Measurements from ENCODE around the gene ZNF850. TPM values are rescaled to one million over a fixed set of nuclear protein-coding genes. Genes with fewer than 3 reads are reported as not detected.

Gene ZNF850
- total RNA-seq, 2 experiments from 2014 or later = 7.8 to 9.2 TPM

- Mint-ChIP-seq H3K36me3 (peaks cover 56% of the 10 kb centered on the region), H3K27me3 (no peaks in the 10 kb centered on the region), H3K4me1 (peaks cover under 1% of the 10 kb centered on the region), H3K9me3 (ENCODE audit: low read depth) (peaks cover 25% of the 10 kb centered on the region), H3K27ac (no peak overlapping the region), H3K4me3 (no peak overlapping the region)
- ATAC-seq (no peak), DNase-seq (no peak)
- CTCF ChIA-PET = no interaction called here
These were observed 93.2 kb downstream of the ZNF850 start for GRCh38 chr19:36679455-36679854.

GRCh38 chr19:36674201-36674600 is 98.4 kb downstream of the ZNF850 start:
- Mint-ChIP-seq H3K9me3 (ENCODE audit: low read depth) (peaks cover 26% of the 10 kb centered on the region), H3K4me1 (no peaks in the 10 kb centered on the region), H3K4me3 (no peak overlapping the region), H3K27ac (no peak overlapping the region), H3K36me3 (peaks cover 52% of the 10 kb centered on the region), H3K27me3 (no peaks in the 10 kb centered on the region)
- DNase-seq (no peak), ATAC-seq (no peak)
- CTCF ChIA-PET = no interaction called here

GRCh38 chr19:36672368-36672767 is 100.2 kb downstream of the ZNF850 start:
- ATAC-seq = no peak
- Mint-ChIP-seq H3K4me1 (peaks cover 6% of the 10 kb centered on the region), H3K27me3 (no peaks in the 10 kb centered on the region), H3K9me3 (ENCODE audit: low read depth) (peaks cover 24% of the 10 kb centered on the region), H3K27ac (no peak overlapping the region), H3K36me3 (peaks cover 44% of the 10 kb centered on the region), H3K4me3 (no peak overlapping the region)
- no peak for DNase-seq
- CTCF ChIA-PET = no interaction called here

- peaks cover 30% of the 10 kb centered on the region for H3K9me3 Mint-ChIP-seq (ENCODE audit: low read depth)
These were observed 104.0 kb downstream of the ZNF850 start for GRCh38 chr19:36668646-36669045.

GRCh38 chr19:36665832-36666231 is 106.8 kb downstream of the ZNF850 start:
- Mint-ChIP-seq H3K27me3 (no peaks in the 10 kb centered on the region), H3K9me3 (ENCODE audit: low read depth) (peaks cover 26% of the 10 kb centered on the region), H3K4me3 (peak overlapping the region; percentile 95), H3K36me3 (peaks cover 59% of the 10 kb centered on the region), H3K4me1 (peaks cover 24% of the 10 kb centered on the region), H3K27ac (peak overlapping the region; percentile 94)
- DNase-seq = no peak
- no peak for ATAC-seq
- CTCF ChIA-PET = no interaction called here

More at GRCh38 chr19:36668646-36669045, 104.0 kb downstream of the ZNF850 start:
- ATAC-seq = no peak
- Mint-ChIP-seq H3K27me3 (no peaks in the 10 kb centered on the region), H3K4me3 (peak overlapping the region; percentile 8), H3K4me1 (peaks cover 24% of the 10 kb centered on the region), H3K36me3 (peaks cover 59% of the 10 kb centered on the region), H3K27ac (no peak overlapping the region)
- DNase-seq = no peak
- CTCF ChIA-PET = no interaction called here

Other genes starting within 250 kb of the ZNF850 start
- 10 to 100 TPM in 1 of 2 experiments, 1 to 10 TPM in 1; 9.3 to 11.7 TPM for gene ZNF260, start 244.5 kb downstream of the ZNF850 start, total RNA-seq
- 10 to 100 TPM; 11.8 to 16.8 TPM for gene ZNF529, start 199.5 kb downstream of the ZNF850 start, total RNA-seq
- 10 to 100 TPM; 11.2 to 12.4 TPM for gene ZNF382, start 167.5 kb downstream of the ZNF850 start, total RNA-seq
- gene ZNF461, start 106.0 kb downstream of the ZNF850 start, total RNA-seq = 10 to 100 TPM in 1 of 2 experiments, 1 to 10 TPM in 1; 6.0 to 10.5 TPM
- gene ZNF567, start 85.2 kb downstream of the ZNF850 start, total RNA-seq = 10 to 100 TPM in 1 of 2 experiments, 1 to 10 TPM in 1; 7.8 to 12.6 TPM
- 1 to 10 TPM; 6.5 to 7.8 TPM for gene ZNF790, start 65.6 kb upstream of the ZNF850 start, total RNA-seq
- gene ZNF345, start 78.1 kb upstream of the ZNF850 start, total RNA-seq = 1 to 10 TPM; 4.1 to 6.2 TPM
- 1 to 10 TPM; 4.9 to 5.5 TPM for gene ZNF829, start 143.5 kb upstream of the ZNF850 start, total RNA-seq
- 1 to 10 TPM; 6.7 to 8.6 TPM for gene ZNF568, start 143.5 kb upstream of the ZNF850 start, total RNA-seq